DMS 273 (cell line): ENCODE results near the gene SERPINE1.
"Not testable (repeated sequence)": the region's sequence is repeated elsewhere in the genome, so short reads cannot be mapped to it uniquely, and the experiment has no call there.

ENCODE experiments used
- DNase-seq: peaks from one replicate; lab custom pipeline; 2025; ENCODE audit not compliant: unreplicated experiment; lab: John Stamatoyannopoulos, UW

The SERPINE1 gene

DNA sequence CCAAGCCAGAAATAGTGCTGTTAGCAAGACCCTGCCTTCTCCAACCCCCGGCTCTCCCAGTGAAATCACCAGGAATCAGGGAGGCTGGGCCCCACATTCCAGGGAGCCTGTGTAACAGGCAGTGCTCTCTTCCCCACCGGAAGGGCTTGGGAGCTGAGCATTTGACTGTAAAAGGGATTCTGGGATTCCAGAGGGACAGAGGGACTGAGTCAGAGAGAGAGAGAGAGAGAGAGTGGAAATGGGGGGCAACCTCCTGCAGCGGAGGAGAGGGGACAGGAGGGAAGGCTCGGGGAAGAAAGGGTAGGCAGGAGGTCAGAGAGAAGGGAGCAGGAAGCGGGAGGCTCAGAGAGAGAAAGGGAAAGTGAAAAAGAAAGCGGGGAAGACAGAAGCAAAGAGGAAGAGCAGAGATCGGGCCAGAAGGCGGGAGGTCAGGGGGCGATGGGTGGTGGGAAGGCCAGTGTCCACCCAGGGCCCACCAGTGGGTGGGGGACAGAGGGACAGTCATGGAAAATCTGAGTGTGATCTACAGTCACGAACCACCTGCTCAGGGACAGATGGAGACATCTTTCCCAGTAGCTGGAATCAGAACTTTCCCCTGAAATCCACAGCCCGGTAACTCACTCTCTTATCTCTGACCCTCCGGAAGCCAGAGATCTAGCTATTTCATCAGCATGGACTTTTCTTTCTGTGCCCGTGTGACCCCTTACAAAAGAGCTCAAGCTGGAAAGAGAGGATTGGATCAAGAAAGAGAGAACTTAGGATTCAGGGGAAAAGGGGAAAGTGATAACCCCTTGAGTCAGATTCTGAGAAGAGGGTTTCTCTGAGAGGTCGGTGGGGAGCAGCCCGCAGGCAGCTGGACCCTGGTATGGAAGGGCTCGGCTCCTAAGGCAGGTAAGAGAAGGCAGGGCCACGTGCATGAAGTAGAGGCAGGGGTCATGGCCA lies 4.6 kb upstream of the SERPINE1 start:
- DNase-seq, result no peak

DNA sequence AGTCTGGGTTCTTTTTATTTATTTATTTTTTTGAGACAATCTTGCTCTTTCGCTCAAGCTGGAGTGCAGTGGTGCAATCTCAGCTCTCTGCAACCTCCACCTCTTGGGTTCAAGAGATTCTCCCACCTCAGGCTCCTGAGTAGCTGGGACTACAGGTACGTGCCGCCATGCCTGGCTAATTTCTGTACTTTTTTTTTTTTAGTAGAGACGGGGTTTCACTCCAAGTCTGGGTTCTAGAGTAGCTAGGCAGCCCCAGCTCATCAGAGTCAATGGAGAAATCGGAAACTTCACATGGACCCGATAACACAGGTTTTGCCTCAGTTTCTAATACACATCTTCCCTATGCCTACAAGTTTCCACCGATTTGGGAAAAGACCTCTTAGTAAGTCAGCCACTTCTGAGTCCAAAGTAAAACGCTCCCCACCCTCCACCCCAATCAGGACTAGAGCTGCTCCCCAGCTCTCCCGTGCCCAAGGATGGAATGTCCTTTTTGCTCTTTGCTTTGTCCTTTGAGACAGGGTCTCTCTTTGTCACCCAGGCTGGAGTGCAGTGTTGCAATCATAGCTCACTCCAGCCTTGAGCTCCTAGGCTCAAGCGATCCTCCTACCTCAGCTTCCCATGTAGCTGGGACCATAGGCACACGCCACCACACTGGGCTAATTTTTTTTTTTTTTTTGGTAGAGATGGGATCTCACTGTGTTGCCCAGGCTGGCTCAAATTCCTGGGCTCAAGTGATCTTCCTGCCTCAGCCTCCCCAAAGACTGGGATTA lies 3.8 kb upstream of the SERPINE1 start:
- no peak for DNase-seq

DNA sequence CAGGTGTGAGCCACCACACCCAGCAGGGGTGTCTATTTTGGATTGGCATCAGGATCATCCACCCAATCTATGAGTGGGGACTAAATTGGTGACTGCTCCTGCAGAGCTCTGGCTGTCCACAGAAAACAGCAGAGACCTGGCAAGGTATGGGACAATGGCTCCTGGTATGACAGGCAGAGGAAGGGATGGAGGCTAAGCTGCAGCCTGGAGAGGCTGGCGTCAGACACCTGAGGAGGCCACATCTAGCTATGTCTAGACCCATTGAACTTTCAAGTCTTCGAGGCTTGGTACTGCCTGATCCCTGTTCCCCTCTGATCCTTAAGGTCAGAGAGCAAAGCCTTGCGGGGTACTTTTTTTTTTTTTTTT lies 3.2 kb upstream of the SERPINE1 start:
- no peak for DNase-seq

DNA sequence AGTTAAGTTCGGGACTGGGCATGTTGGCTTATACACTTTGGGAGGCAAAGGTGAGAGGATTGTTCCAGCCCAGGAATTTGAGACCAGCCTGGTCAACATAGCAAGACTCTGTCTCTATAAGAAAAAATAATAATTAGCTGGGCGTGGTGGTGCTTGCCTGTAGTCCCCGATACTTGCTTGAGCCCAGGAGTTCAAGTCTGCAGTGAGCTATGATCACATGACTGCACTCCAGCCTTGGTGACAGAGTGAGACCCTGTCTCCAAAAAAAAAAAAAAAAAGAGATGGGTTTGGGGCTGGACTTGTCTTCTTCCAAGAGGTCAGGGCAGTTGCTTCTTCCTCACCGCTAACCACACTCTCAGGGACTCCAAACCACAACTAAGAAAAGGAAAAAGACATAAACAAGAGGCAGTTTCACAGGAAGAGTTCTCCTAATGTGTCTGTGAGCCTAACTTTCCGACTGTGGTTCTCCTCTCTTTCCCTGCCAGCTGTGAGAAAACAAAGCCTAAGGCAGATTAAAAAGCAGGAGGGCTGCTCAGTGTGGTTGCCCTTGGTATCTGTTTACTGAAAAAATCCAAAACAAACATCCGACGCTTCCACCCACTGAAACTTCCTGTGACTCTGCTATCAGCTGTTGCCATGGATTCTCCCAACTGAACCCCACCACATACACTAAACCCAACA lies 2.4 kb upstream of the SERPINE1 start:
- DNase-seq, result no peak

DNA sequence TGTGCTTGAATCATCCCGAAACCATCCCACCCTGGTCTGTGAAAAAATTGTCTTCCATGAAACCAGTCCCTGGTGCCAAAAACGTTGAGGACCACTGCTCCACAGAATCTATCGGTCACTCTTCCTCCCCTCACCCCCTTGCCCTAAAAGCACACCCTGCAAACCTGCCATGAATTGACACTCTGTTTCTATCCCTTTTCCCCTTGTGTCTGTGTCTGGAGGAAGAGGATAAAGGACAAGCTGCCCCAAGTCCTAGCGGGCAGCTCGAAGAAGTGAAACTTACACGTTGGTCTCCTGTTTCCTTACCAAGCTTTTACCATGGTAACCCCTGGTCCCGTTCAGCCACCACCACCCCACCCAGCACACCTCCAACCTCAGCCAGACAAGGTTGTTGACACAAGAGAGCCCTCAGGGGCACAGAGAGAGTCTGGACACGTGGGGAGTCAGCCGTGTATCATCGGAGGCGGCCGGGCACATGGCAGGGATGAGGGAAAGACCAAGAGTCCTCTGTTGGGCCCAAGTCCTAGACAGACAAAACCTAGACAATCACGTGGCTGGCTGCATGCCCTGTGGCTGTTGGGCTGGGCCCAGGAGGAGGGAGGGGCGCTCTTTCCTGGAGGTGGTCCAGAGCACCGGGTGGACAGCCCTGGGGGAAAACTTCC lies 784 bp upstream of the SERPINE1 start:
- DNase-seq, result no peak

DNA sequence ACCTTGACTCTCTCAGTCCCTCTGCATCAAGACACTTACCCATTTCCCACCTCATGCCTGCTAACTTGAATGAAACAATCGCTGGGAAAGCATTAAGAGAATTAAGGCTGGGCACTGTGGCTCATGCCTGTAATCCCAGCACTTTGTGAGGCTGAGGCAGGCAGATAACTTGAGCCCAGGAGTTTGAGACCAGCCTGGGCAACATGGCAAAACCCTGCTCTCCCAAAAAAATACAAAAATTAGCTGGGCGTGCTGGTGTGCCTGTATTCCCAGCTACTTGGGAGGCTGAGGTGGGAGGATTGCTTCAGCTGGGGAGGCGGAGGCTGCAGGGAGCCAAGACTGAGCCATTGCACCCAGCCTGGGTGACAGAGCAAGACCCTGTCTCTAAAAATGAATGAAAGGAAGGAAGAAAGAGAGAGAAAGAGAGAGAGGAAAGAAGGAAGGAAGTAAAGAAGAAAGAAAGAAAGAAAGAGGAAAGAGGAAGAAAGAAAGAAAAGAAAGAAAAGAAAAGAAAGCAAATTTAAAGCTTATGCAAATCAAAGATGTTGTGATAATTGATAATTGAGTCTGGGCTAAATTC lies 646 bp downstream of the SERPINE1 start:
- DNase-seq, result no peak

DNA sequence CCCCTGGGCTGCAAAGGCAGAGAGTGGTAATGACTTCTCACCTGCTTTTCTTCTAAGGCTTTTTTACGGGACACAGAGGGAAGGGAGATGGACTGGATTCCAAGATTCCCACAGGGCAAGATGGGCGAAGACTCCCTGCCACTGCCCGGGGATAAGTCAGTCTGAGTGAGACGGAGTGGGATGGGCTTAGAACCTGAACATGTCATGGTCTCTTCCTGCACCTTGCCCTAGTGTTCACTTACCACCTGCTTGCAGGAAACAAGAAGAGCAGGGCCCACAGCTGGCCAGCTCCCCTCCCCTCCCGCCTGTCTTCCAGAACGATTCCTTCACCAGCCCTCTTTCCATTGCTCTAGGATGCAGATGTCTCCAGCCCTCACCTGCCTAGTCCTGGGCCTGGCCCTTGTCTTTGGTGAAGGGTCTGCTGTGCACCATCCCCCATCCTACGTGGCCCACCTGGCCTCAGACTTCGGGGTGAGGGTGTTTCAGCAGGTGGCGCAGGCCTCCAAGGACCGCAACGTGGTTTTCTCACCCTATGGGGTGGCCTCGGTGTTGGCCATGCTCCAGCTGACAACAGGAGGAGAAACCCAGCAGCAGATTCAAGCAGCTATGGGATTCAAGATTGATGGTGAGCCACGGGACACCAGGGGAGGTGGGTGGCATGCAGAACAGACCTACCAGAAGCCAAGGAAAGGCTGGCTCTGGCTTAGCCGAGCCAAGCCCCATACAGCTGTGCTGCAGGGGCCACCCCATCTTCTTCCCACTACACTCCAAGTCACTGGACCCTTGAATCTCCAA lies 1.3 kb downstream of the SERPINE1 start:
- DNase-seq, result no peak

DNA sequence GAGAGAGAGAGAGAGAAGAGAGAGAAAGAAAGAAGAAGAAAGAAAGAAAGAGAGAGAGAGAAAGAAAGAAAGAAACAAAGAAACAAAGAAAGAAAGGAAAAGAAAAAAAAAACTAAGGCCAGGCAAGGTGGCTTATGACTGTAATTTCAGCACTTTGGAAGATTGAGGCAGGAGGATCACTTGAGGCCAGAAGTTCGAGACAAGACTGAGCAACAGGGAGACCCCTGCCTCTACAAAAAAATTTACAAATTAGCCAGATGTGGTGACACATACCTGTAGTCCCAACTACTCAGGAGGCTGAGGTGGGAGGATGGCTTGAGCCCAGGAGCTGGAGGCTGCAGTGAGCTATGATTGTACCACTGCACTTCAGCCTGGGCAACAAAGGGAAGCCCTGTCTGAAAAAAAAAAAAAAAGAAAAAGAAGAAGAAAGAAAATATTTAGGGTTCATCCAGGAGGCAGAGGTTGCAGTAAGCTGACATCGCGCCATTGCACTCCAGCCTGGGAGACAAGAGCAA lies 2.8 kb downstream of the SERPINE1 start:
- DNase-seq, result no peak

DNA sequence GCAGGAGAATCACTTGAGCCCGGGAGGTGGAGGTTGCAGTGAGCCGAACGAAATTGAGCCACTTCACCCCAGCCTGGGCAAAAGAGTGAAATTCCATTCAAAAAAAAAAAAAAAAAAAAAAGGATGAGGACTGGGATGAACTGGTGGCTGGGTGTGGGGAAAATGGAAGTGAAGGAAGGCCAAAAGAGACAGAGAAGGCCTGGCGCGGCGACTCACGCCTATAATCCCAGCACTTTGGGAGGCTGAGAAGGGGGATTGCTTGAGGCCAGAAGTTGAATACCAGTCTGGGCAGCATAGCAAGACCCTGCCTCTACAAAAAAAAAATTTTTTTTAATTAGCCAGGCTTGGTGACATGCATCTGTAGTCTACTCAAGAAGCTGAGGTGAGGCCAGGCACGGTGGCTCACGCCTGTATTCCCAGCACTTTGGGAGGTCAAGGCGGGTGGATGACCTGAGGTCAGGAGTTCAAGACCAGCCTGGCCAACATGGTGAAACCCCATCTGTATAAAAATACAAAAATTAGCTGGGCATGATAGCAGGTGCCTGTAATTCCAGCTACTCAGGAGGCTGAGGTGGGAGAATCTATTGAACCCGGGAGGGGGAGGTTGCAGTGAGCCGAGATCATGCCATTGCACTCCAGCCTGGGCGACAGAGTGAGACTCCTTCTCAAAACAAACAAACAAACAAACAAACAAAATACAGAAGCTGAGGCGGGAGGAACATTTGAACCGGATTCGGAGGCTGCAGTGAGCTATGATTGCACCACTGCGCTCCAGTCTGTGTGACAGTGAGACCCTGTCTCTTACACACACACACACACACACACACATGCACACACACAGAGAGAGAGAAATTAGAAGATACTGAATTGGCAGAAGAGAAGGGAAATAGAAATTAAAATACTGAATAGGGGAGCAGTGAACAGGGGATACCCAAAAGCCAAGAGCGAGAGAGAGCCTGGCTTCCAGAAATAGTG lies 6.0 kb downstream of the SERPINE1 start:
- DNase-seq, result not testable (repeated sequence)

DNA sequence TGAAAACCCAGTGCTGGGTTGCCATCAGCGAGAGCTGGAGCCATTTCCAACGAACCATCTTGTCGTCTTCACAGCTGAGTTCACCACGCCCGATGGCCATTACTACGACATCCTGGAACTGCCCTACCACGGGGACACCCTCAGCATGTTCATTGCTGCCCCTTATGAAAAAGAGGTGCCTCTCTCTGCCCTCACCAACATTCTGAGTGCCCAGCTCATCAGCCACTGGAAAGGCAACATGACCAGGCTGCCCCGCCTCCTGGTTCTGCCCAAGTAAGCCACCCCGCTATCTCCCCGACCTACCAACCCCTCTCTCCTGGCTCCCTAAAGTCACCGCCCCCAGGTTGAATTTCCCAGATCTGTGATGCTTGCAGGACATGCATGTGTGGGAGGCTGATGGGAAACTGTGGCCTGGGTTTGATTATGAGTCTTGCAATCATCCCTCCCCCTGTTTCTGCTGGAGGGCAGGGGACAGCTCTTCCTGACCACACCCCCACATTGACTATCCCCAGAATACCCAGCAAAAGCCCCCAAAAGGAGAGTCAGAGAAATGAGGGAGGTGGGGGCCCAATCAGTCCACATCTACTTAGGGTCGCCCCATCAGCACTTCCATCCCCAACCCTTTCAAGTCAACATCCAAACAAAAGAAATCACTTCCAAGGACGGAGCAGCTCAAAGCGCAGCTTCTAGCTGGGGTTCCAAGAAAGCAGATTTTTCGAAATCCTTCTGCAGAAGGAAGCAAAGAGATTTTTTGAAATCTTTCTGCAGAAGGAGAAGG lies 6.9 kb downstream of the SERPINE1 start:
- no peak for DNase-seq

DNA sequence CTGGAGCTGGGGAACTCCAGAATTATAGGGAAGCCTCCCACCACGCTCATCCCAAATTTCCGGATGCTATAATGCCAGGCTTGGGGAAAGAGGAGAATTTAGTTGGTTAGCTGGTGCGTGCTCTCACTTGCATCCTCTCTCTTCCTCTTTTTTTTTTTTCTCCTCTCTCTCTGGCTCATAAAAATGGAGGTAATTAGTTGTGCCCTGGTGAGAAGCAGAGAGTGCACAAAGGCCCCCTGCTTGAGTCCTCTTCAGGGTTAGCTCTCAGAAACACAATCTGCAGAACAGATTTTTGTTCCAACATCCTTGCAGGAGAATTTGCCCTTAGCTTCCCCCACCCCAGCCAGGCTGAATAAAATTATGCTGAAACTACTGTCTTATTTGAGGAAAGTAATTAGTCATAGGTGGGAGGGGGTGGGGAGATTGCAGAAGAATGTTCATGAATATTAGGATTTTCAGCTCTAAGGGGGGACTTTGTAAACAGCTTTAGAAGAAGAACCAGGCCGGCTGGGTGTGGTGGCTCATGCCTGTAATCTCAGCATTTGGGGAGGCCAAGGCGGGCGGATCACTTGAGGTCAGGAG lies 7.6 kb downstream of the SERPINE1 start:
- no peak for DNase-seq

DNA sequence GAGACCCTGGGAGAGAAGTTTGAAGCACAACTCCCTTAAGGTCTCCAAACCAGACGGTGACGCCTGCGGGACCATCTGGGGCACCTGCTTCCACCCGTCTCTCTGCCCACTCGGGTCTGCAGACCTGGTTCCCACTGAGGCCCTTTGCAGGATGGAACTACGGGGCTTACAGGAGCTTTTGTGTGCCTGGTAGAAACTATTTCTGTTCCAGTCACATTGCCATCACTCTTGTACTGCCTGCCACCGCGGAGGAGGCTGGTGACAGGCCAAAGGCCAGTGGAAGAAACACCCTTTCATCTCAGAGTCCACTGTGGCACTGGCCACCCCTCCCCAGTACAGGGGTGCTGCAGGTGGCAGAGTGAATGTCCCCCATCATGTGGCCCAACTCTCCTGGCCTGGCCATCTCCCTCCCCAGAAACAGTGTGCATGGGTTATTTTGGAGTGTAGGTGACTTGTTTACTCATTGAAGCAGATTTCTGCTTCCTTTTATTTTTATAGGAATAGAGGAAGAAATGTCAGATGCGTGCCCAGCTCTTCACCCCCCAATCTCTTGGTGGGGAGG lies 10.8 kb downstream of the SERPINE1 start:
- DNase-seq, result no peak

DNA sequence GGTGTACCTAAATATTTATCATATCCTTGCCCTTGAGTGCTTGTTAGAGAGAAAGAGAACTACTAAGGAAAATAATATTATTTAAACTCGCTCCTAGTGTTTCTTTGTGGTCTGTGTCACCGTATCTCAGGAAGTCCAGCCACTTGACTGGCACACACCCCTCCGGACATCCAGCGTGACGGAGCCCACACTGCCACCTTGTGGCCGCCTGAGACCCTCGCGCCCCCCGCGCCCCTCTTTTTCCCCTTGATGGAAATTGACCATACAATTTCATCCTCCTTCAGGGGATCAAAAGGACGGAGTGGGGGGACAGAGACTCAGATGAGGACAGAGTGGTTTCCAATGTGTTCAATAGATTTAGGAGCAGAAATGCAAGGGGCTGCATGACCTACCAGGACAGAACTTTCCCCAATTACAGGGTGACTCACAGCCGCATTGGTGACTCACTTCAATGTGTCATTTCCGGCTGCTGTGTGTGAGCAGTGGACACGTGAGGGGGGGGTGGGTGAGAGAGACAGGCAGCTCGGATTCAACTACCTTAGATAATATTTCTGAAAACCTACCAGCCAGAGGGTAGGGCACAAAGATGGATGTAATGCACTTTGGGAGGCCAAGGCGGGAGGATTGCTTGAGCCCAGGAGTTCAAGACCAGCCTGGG lies 11.4 kb downstream of the SERPINE1 start:
- peak; percentile 88 for DNase-seq

DNA sequence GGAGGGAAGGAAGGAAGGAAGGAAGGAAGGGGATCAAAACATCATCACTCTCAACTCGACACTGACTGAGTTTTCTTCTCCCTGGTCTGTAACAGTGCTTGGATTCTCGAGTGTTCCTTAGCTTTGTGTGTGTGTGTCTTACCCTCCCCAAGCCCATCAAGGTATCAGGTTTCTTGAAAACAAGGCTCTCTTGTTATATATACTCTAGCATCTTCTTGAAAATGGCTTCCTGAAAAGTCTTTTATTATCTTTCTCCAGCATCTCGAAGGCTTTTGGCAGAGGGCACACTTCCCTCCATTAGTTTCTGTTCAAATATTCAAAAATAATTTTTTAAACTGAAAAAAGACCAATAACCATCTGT lies 13.4 kb downstream of the SERPINE1 start:
- no peak for DNase-seq

DNA sequence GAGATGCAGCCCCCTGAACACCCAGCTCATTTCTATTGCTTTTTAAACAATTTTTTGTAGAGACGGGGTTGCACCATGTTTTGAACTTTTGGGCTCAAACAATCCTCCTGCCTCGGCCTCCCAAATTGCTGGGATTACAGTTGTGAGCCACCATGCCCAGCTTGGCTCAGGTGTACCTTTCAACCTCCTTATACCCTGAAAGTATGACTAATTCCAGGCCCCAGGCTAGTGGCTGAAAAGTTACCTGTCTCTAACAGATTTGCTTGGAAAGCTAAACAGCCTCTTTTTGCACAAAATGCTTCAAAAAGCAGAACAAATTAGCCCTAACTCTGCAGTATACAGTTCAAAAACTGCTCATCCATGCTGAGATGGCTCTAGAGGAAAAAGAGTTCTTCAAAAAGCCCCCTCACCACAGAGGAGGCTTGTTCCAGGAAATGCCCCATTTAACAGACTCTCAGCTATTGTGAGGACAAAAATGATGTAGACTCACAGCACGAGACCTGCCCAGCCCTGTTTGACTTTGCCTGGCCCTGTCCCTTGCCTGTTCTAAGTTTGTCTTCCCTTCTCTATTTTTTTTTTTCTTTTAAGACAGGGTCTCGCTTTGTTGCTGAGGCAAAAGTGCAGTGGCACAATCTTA lies 14.0 kb downstream of the SERPINE1 start:
- no peak for DNase-seq
